PC-9 (cell line): Measurements from ENCODE around the gene ZNF655.

Experiments
- EZH2 ChIP-seq: fragments of 200-600 bp; sonication (generic); IDR thresholded peaks from 2 replicates; pipeline ENCODE4 v1.8.0; 2017; ENCODE audit warnings: antibody characterized with exemption, low read depth
- TF ChIP-seq, protein P1 (sequence below): fragments of 200-600 bp; sonication (generic); conservative IDR thresholded peaks from 2 replicates; pipeline ENCODE4 v1.6.1; 2017; ENCODE audit warnings: mixed run types, antibody characterized with exemption, mild to moderate bottlenecking, moderate library complexity

- TF ChIP-seq, protein P1, sequence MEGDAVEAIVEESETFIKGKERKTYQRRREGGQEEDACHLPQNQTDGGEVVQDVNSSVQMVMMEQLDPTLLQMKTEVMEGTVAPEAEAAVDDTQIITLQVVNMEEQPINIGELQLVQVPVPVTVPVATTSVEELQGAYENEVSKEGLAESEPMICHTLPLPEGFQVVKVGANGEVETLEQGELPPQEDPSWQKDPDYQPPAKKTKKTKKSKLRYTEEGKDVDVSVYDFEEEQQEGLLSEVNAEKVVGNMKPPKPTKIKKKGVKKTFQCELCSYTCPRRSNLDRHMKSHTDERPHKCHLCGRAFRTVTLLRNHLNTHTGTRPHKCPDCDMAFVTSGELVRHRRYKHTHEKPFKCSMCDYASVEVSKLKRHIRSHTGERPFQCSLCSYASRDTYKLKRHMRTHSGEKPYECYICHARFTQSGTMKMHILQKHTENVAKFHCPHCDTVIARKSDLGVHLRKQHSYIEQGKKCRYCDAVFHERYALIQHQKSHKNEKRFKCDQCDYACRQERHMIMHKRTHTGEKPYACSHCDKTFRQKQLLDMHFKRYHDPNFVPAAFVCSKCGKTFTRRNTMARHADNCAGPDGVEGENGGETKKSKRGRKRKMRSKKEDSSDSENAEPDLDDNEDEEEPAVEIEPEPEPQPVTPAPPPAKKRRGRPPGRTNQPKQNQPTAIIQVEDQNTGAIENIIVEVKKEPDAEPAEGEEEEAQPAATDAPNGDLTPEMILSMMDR = no peak
- no peak for TF ChIP-seq EZH2
These were observed 27.1 kb upstream of the ZNF655 start for GRCh38 chr7:99531354-99531765.
